Stromal cell of bone marrow (primary cell): Measurements from ENCODE around the gene COL11A1.
"Not testable (repeated sequence)": the region's sequence is repeated elsewhere in the genome, so short reads cannot be mapped to it uniquely, and the experiment has no call there.

ENCODE experiments used
- DNase-seq: peaks from one replicate; pipeline ENCODE4 v3.0.0-alpha.2; 2012; ENCODE audit warnings: low read depth

The COL11A1 gene

DNA sequence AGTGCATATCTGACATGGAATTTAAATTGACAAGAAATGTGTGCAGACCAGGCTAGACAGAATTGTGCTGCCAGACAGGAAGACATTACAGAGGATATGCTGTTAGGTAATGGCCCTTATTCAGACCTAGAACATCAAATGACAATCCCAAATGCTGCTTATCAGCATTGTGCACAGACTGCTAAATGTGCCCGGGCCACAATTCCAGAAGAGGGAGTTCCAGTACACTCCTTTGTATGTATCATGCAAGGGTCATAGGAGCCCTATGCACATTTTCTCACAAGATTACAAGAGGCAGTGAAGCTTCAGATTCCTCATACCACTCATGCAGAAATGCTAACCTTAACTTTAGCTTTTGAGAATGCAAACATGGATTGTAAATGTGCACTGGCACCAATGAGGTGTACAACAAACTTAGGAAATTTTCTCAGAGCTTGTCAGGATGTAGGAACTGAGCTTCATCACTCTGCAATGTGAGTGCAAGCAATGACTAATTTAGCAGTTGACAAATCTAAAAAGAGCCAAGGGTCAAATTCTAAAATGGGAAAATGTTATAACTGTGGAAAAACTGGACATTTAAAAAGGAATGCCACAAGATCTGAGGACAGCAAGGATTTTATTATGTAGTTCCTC lies 273.5 kb downstream of the COL11A1 start:
- peak; percentile 27 for DNase-seq

DNA sequence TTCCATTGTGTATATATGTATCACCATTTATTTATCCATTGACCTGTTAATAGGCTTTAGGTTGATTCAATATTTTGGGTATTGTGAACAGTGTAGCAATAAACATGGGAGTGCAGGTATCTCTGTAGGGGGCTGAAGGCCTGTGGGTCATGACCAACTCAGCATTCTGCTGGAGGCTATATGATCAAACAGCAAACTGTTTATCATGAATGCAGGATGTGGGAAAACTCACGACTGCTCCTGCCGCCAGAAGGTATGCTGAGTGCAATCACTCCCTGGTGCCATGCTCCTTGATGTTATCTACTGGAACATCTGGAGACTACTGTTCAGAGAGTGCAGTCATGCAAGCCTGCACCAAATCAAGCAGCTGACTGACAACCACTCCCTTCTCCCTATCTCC lies 275.2 kb downstream of the COL11A1 start:
- no peak for DNase-seq

DNA sequence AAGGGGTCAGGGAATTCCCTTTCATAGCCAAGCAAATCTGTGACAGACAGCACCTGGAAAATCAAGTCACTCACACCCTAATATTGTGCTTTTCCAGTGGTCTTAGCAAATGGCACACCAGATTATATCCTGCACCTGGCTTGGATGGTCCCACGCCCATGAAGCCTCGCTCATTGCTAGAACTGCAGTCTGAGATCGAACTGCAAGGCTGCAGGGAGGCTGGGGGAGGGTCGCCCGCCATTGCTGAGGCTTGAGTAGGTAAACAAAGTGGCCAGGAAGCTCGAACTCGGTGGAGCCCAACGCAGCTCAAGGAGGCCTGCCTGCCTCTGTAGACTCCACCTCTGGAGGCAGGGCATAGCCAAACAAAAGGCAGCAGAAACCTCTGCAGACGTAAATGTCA lies 281.6 kb downstream of the COL11A1 start:
- DNase-seq: not testable (repeated sequence)
